ENCODE data around the gene PIEZO1.

DNA sequence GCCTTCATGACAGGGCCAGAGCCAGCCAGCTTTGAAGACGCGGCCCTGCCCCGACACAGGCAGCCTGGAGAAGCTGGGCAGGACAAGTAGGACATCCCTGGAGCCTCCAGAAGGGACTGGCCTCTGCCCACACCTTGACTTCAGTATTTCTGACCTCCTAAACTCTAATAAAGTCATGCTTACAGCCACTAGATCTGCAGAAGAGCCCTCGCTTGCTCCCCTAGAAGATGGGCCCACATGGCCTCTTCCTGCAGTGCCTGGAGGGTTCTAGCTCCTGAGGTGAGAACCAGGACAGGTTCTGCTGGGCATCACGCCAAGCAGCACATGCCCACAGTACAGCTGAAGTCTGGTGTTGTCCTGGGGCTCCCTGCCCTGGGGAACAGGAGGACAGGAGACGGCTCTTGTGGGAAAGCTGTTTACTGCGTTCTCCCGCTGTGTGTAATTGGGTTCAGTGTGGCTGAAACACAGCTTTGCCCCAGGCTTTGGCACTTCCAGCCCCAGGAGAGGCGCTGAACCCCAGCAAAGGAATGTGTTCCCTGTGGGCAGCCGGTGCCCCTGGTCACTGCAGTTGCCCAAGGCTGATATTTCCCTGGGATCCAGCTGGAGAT, 24.2 kb upstream of the PIEZO1 start:
- TF ChIP-seq, protein P1, sequence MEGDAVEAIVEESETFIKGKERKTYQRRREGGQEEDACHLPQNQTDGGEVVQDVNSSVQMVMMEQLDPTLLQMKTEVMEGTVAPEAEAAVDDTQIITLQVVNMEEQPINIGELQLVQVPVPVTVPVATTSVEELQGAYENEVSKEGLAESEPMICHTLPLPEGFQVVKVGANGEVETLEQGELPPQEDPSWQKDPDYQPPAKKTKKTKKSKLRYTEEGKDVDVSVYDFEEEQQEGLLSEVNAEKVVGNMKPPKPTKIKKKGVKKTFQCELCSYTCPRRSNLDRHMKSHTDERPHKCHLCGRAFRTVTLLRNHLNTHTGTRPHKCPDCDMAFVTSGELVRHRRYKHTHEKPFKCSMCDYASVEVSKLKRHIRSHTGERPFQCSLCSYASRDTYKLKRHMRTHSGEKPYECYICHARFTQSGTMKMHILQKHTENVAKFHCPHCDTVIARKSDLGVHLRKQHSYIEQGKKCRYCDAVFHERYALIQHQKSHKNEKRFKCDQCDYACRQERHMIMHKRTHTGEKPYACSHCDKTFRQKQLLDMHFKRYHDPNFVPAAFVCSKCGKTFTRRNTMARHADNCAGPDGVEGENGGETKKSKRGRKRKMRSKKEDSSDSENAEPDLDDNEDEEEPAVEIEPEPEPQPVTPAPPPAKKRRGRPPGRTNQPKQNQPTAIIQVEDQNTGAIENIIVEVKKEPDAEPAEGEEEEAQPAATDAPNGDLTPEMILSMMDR (IDR thresholded peaks at IDR 0.05; ENCODE audit: extremely low read depth in 1 of 2, insufficient read depth in 1 of 2, low read depth in 1 of 2, low read length in 2 of 2), result no peak
- TF ChIP-seq POLR2A (IDR thresholded peaks at IDR 0.05; ENCODE audit: low read depth, low read length) (no peak), POLR2AphosphoS5 (IDR thresholded peaks at IDR 0.05; ENCODE audit: insufficient read depth, low read depth, low read length) (no peak), EZH2 (IDR thresholded peaks at IDR 0.05; ENCODE audit: borderline replicate concordance, low read depth, low read length, severe bottlenecking) (no peak), JUN (IDR thresholded peaks at IDR 0.05; ENCODE audit: borderline replicate concordance, insufficient read depth, insufficient read length, low read depth) (no peak), MYC (IDR thresholded peaks at IDR 0.05; ENCODE audit: low read depth, low read length) (no peak), FOS (IDR thresholded peaks at IDR 0.05; ENCODE audit: borderline replicate concordance, insufficient read depth, low read length) (no peak)
- TF ChIP-seq, protein P2, sequence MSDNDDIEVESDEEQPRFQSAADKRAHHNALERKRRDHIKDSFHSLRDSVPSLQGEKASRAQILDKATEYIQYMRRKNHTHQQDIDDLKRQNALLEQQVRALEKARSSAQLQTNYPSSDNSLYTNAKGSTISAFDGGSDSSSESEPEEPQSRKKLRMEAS (IDR thresholded peaks at IDR 0.05; ENCODE audit: insufficient read depth, insufficient read length), result no peak
